Stimulated activated CD4-positive, alpha-beta T cell treated with anti-CD3 and anti-CD28 coated beads, Interleukin-4, amount 100 ng/mL, for 48 hours (primary cell): ENCODE measurements around the gene TMEM217.
A peak's percentile ranks its signal among the peaks of the same experiment; 100 is the strongest.

Experiments
- DNase-seq, 2 donors: peaks; one replicate each; pipeline ENCODE4 v3.0.0-alpha.2; 2020; ENCODE audit warnings: low read depth in 2 of 2

TMEM217 gene

GRCh38 chr6:37244430-37245310 lies 13.3 kb downstream of the TMEM217 start:
- no peak for DNase-seq

GRCh38 chr6:37243816-37244370 lies 14.1 kb downstream of the TMEM217 start:
- DNase-seq = no peak

- DNase-seq = no peak
Observed at GRCh38 chr6:37243131-37243815, 14.7 kb downstream of the TMEM217 start.

GRCh38 chr6:37242429-37243052 lies 15.4 kb downstream of the TMEM217 start:
- DNase-seq = no peak

- DNase-seq = no peak
Observed at GRCh38 chr6:37241775-37242428, 16.0 kb downstream of the TMEM217 start.

GRCh38 chr6:37241131-37241530 lies 16.8 kb downstream of the TMEM217 start:
- DNase-seq = no peak

- DNase-seq = peak; percentile 72 to 79
Observed at GRCh38 chr6:37239950-37240713, 17.8 kb downstream of the TMEM217 start.

- DNase-seq = no peak
Observed at GRCh38 chr6:37239526-37239925, 18.4 kb downstream of the TMEM217 start.

- DNase-seq = no peak
Observed at GRCh38 chr6:37238381-37238780, 19.6 kb downstream of the TMEM217 start.

GRCh38 chr6:37237789-37238188 lies 20.2 kb downstream of the TMEM217 start:
- DNase-seq = no peak

- DNase-seq = no peak
Observed at GRCh38 chr6:37236921-37237320, 21.0 kb downstream of the TMEM217 start.

GRCh38 chr6:37233541-37233940 lies 24.4 kb downstream of the TMEM217 start:
- no peak for DNase-seq

- no peak for DNase-seq
Observed at GRCh38 chr6:37232430-37233017, 25.4 kb downstream of the TMEM217 start.

- DNase-seq = no peak
Observed at GRCh38 chr6:37230104-37230503, 27.8 kb downstream of the TMEM217 start.

- no peak for DNase-seq
Observed at GRCh38 chr6:37225350-37226169, 32.4 kb downstream of the TMEM217 start.

- no peak for DNase-seq
Observed at GRCh38 chr6:37222992-37223391, 35.0 kb downstream of the TMEM217 start.

- peak; percentile 58 to 70 for DNase-seq
Observed at GRCh38 chr6:37222125-37222967, 35.6 kb downstream of the TMEM217 start.

GRCh38 chr6:37221585-37222124 lies 36.3 kb downstream of the TMEM217 start:
- DNase-seq = no peak
